SK-N-MC (cell line): Measurements from ENCODE around the gene ADARB2.

Experiments used
- DNase-seq: peaks from one replicate; pipeline ENCODE4 v3.0.0-alpha.2; 2011; ENCODE audit warnings: low read depth, low spot score
- H3K27ac ChIP-seq: fragments of 200-600 bp; sonication (generic); 2 replicates; pipeline ENCODE4 v1.5.1; 2016; ENCODE audit warnings: mixed run types
- H3K36me3 ChIP-seq: fragments of 200-600 bp; sonication (generic); 2 replicates; pipeline ENCODE4 v1.6.1; 2017; ENCODE audit warnings: antibody characterized with exemption, low read length, mixed read lengths; ENCODE audit not compliant: insufficient read depth
- H3K4me3 ChIP-seq: fragments of 200-600 bp; sonication (generic); 2 replicates; pipeline ENCODE4 v1.5.1; 2016
- H3K9ac ChIP-seq: fragments of 200-600 bp; sonication (generic); 2 replicates; pipeline ENCODE4 v1.8.0; 2017; ENCODE audit warnings: mixed run types, mixed read lengths; ENCODE audit not compliant: insufficient read length
- H3K9me3 ChIP-seq: fragments of 200-600 bp; sonication (generic); 2 replicates; pipeline ENCODE4 v1.6.1; 2017; ENCODE audit warnings: low read depth, mild to moderate bottlenecking, antibody characterized with exemption, low read length, moderate library complexity, mixed read lengths
- EZH2 ChIP-seq: fragments of 200-600 bp; sonication (generic); IDR thresholded peaks from one replicate; pipeline ENCODE4 v1.6.1; 2017; ENCODE audit warnings: antibody characterized with exemption
- FOXP2 ChIP-seq: optimal IDR thresholded peaks from 2 replicates; pipeline ENCODE3; 2011; ENCODE audit warnings: mild to moderate bottlenecking, moderate library complexity; ENCODE audit not compliant: insufficient read depth; ENCODE audit errors: extremely low read length, control extremely low read depth
- POLR2AphosphoS5 ChIP-seq: IDR thresholded peaks from 2 replicates; pipeline ENCODE4 v1.6.1; 2012; ENCODE audit warnings: mild to moderate bottlenecking, low read depth, low read length, borderline replicate concordance

The ADARB2 gene

DNA sequence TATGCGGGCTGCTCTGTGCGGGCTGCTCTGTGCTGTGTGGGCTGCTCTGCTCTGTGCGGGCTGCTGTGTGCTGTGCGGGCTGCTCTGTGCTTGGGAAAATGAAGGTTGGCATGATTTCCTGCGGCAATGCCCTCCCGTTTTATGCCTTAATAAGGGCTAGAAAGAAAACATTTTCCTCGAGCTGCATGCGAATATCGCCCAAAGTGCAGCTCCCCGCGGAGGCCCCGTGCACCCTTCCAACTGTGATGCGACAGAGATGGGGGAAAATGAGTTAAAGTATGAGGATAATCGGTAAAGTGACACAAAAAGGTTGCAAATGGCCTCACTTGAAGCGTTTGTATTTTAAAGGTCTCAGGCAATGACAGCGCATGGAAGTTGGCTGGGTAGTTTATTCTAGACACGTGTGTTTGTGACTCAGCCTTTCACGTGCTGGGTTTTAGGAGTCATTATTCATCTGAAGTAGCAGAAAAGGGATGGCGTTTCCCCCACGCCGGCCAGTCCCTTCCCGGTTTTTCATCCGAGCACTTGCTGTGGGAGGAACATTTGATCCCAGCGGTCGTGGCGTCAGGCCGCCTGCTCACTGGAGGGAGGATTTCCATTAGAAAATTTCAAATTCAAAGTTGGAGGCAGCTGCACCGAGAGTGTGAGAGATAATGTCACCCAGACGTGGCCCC, 220.7 kb downstream of the ADARB2 start:
- H3K9me3 ChIP-seq: no peaks in the 10 kb centered on the region
- H3K27ac ChIP-seq: no peak overlapping the region
- H3K36me3 ChIP-seq: no peaks in the 10 kb centered on the region
- DNase-seq: no peak
- H3K4me3 ChIP-seq: no peak overlapping the region
- H3K9ac ChIP-seq: no peak overlapping the region
- TF ChIP-seq EZH2 (no peak), POLR2AphosphoS5 (no peak)

GRCh38 chr10:1515780-1516491, 221.4 kb downstream of the ADARB2 start:
- no peak overlapping the region for H3K9ac ChIP-seq
- DNase-seq: no peak
- no peak overlapping the region for H3K27ac ChIP-seq
- no peaks in the 10 kb centered on the region for H3K36me3 ChIP-seq
- H3K9me3 ChIP-seq: no peaks in the 10 kb centered on the region
- TF ChIP-seq POLR2AphosphoS5: no peak
- no peak for TF ChIP-seq FOXP2
- no peak for TF ChIP-seq EZH2
- H3K4me3 ChIP-seq: no peak overlapping the region

- Histone ChIP-seq H3K9ac (no peak overlapping the region), H3K27ac (no peak overlapping the region), H3K36me3 (no peaks in the 10 kb centered on the region), H3K4me3 (no peak overlapping the region), H3K9me3 (no peaks in the 10 kb centered on the region)
- TF ChIP-seq FOXP2 (no peak), EZH2 (no peak), POLR2AphosphoS5 (no peak)
- no peak for DNase-seq
Measured at GRCh38 chr10:1515121-1515779, 222.1 kb downstream of the ADARB2 start.

- Histone ChIP-seq H3K36me3 (no peaks in the 10 kb centered on the region), H3K27ac (no peak overlapping the region), H3K4me3 (no peak overlapping the region), H3K9ac (no peak overlapping the region), H3K9me3 (no peaks in the 10 kb centered on the region)
- TF ChIP-seq POLR2AphosphoS5 (no peak), EZH2 (no peak), FOXP2 (no peak)
- DNase-seq: no peak
Measured at GRCh38 chr10:1514681-1515080, 222.6 kb downstream of the ADARB2 start.

DNA sequence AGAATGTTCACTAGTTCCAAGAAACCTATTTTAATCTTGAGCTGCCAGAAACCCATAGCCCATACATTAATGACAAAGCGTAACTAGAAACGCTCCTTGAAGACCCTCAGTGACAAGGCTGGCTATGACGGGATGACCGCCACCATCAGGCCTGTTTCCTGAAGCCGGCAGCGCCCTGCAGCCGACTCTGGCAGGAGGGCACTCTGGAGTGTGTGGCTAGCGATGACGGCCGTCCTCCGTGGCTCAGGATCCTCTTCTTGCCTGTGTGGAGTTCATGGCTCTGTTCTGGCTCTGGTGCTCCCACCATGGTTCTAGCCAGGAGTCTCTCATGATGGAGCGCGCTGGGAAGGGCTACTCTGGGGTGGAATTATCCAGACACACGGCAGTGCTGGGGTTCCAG, 224.1 kb downstream of the ADARB2 start:
- TF ChIP-seq EZH2 (no peak), FOXP2 (no peak), POLR2AphosphoS5 (no peak)
- Histone ChIP-seq H3K4me3 (no peak overlapping the region), H3K9me3 (no peaks in the 10 kb centered on the region), H3K36me3 (no peaks in the 10 kb centered on the region), H3K9ac (no peak overlapping the region), H3K27ac (no peak overlapping the region)
- DNase-seq: no peak

DNA sequence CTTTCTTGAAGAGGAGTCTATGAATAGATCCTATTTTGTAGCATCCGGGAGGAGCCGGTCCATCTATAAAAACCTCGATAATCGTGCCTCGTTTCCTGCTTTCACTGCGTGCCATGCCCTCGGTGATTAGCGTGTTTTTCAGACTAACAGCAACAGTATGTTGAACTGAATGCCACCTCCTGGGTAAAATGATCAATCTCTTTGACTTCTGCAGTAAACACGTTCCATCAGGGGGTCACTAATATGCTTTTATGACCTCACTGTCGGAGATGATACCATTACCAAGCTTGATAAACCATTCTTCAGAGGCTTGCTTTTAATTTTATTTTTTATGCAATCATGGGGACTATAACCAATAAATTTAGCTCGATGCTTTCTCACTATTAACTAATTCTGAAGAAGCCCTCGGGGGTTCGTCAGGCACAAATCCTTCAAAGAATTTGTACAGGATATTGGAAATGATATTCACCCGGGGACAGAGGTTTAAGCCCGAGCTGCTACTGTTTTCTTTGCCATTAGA, 228.3 kb downstream of the ADARB2 start:
- DNase-seq: no peak
- Histone ChIP-seq H3K27ac (peak overlapping the region; percentile 19; the same call in 1 of the 2 replicates), H3K9me3 (no peaks in the 10 kb centered on the region), H3K9ac (no peak overlapping the region), H3K36me3 (no peaks in the 10 kb centered on the region), H3K4me3 (peak overlapping the region; percentile 54)
- TF ChIP-seq EZH2: no peak
- TF ChIP-seq POLR2AphosphoS5: no peak
- TF ChIP-seq FOXP2: no peak

- Histone ChIP-seq H3K9ac (no peak overlapping the region), H3K4me3 (no peak overlapping the region), H3K9me3 (no peaks in the 10 kb centered on the region), H3K36me3 (no peaks in the 10 kb centered on the region), H3K27ac (no peak overlapping the region)
- no peak for TF ChIP-seq EZH2
- TF ChIP-seq FOXP2: no peak
- TF ChIP-seq POLR2AphosphoS5: no peak
- no peak for DNase-seq
Measured at GRCh38 chr10:1508096-1508495, 229.2 kb downstream of the ADARB2 start.

- Histone ChIP-seq H3K27ac (no peak overlapping the region), H3K4me3 (no peak overlapping the region), H3K9me3 (no peaks in the 10 kb centered on the region), H3K36me3 (no peaks in the 10 kb centered on the region), H3K9ac (no peak overlapping the region)
- DNase-seq: no peak
- no peak for TF ChIP-seq FOXP2
- no peak for TF ChIP-seq EZH2
- no peak for TF ChIP-seq POLR2AphosphoS5
Measured at GRCh38 chr10:1507436-1507835, 229.9 kb downstream of the ADARB2 start.

GRCh38 chr10:1504940-1505339, 232.4 kb downstream of the ADARB2 start:
- TF ChIP-seq EZH2 (no peak), FOXP2 (no peak), POLR2AphosphoS5 (no peak)
- no peak overlapping the region for H3K4me3 ChIP-seq

More at GRCh38 chr10:1504940-1505339, 232.4 kb downstream of the ADARB2 start:
- no peak for DNase-seq
- Histone ChIP-seq H3K27ac (no peak overlapping the region), H3K36me3 (no peaks in the 10 kb centered on the region), H3K9ac (no peak overlapping the region), H3K9me3 (no peaks in the 10 kb centered on the region)
